ENCODE data around the gene NOSIP. TPM values are rescaled to one million over a fixed set of nuclear protein-coding genes. Genes with fewer than 3 reads are reported as not detected.
A peak's percentile ranks its signal among the peaks of the same experiment; 100 is the strongest.

NOSIP gene
- total and polyA plus RNA-seq, 9 donors = 31.0 to 70.1 (median 58.7) TPM

DNA sequence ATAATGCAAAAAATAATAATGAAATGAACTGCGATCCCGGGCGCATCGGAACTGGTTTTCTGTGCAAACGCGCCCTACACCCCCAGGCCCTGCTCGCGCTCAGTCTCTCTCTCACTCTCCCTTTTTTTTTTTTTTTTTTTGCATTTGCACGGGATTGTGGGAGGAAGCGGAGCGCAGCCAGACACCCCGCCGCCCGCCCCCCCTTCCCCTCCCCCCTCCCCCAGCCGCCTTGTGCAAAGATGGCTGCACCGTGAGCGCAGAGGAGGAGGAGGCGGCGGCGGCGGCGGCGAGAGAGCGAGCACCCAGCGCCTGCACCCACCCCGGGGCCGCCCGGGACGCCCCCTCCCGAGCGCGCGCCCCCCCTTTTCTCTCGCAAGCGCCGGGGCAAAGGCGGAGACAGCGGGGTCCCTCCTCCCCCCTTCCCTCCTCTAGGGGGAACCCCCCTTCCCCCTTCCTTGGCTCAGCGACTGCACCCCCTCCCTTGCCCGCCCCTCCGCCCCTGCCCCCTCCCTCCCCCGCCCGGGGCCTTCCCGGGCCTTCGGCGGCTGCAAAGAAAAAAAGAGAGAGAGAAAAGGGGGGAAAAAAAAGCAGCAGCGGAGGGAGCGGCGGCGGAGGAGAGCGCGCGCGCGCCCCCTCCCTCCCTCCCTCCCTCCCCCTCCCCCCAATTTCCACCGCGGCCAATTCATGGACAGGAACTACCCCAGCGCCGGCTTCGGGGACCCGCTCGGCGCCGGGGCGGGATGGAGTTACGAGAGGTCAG is 10.8 kb upstream of the NOSIP start, which contains the start of gene PRR12:
Gene PRR12 (plus strand): TSS at position 212 of the 760 bp plus-strand sequence. CDS start 473 bp downstream, at position 685.
- Histone ChIP-seq H3K4me1 (ENCODE audit: insufficient read depth) (peaks cover 3% of the 10 kb centered on the region), H3K27ac (peak within 1 kb of the TSS; percentile 75 to 79), H3K27me3 (no peaks in the 10 kb centered on the region), H3K36me3 (no peaks in the 10 kb centered on the region), H3K9me3 (peaks cover 0 to 3% of the 10 kb centered on the region in 2 donors), H3K4me3 (peak within 1 kb of the TSS; percentile 74)
- DNase-seq = peak; percentile 74 to 83 (median 81)
- WGBS, 3 donors = 0% methylated on average over 44 to 59 of the region's 66 CpGs
- TF ChIP-seq CTCF (IDR thresholded peaks at IDR 0.05) = no peak
- intact Hi-C loops (cut with DNase I) = loop anchor here in 3 of 4 donors (2.0 to 10.0 kb wide), 4 partner anchors 46 to 1856 kb away; partner anchors contain the start of gene ADM5 (in 1 of the 3)

- intact Hi-C loops (cut with DNase I) = loop anchor here in 3 of 4 donors (2.0 to 10.0 kb wide), 4 partner anchors 47 to 1856 kb away; partner anchors contain the start of gene ADM5 (in 1 of the 3)
- H3K36me3 ChIP-seq = no peaks in the 10 kb centered on the region
- H3K4me3 ChIP-seq = peak overlapping the region; percentile 74
- peaks cover 0 to 3% of the 10 kb centered on the region in 2 donors for H3K9me3 ChIP-seq
- H3K27me3 ChIP-seq = no peaks in the 10 kb centered on the region
- peak; percentile 90 to 93 (median 91) for DNase-seq
- 0% methylated on average over 56 to 58 of the region's 58 CpGs for WGBS, 3 donors
- TF ChIP-seq EP300 (IDR thresholded peaks at IDR 0.05) (no peak), POLR2A (IDR thresholded peaks at IDR 0.05) (no peak), CTCF (IDR thresholded peaks at IDR 0.05) (peak in 1 of 3 donors; percentile 9)
- H3K27ac ChIP-seq = peak overlapping the region; percentile 20 to 75
- H3K4me1 ChIP-seq (ENCODE audit: insufficient read depth) = peaks cover 3% of the 10 kb centered on the region
Measured at GRCh38 chr19:49590071-49590970, 10.0 kb upstream of the NOSIP start.

- WGBS, 3 donors = 54 to 68% (median 54%) methylated on average over 5 of the region's 5 CpGs
- H3K9me3 ChIP-seq = peaks cover 0 to 3% of the 10 kb centered on the region in 2 donors
- H3K4me3 ChIP-seq = no peak overlapping the region
- peaks cover 3% of the 10 kb centered on the region for H3K4me1 ChIP-seq (ENCODE audit: insufficient read depth)
- TF ChIP-seq CTCF (IDR thresholded peaks at IDR 0.05) = no peak
- no peak for TF ChIP-seq EP300 (IDR thresholded peaks at IDR 0.05)
- no peak for TF ChIP-seq POLR2A (IDR thresholded peaks at IDR 0.05)
- DNase-seq = no peak
- no peaks in the 10 kb centered on the region for H3K27me3 ChIP-seq
- H3K36me3 ChIP-seq = no peaks in the 10 kb centered on the region
- no peak overlapping the region for H3K27ac ChIP-seq
- intact Hi-C loops (cut with DNase I) = no loop called here
Measured at GRCh38 chr19:49589502-49589905, 9.1 kb upstream of the NOSIP start.

GRCh38 chr19:49588365-49589122 is 8.2 kb upstream of the NOSIP start:
- DNase-seq = peak in 1 of 5 donors; percentile 48
- TF ChIP-seq EP300 (IDR thresholded peaks at IDR 0.05) (no peak), CTCF (IDR thresholded peaks at IDR 0.05) (no peak), POLR2A (IDR thresholded peaks at IDR 0.05) (no peak)
- intact Hi-C loops (cut with DNase I) = no loop called here
- no peak overlapping the region for H3K27ac ChIP-seq
- WGBS, 3 donors = 65 to 68% (median 68%) methylated on average over 18 of the region's 18 CpGs
- H3K27me3 ChIP-seq = no peaks in the 10 kb centered on the region
- H3K36me3 ChIP-seq = no peaks in the 10 kb centered on the region
- H3K4me1 ChIP-seq (ENCODE audit: insufficient read depth) = peaks cover 3% of the 10 kb centered on the region
- no peak overlapping the region for H3K4me3 ChIP-seq
- peaks cover 0 to 3% of the 10 kb centered on the region in 2 donors for H3K9me3 ChIP-seq
